ENCODE data around the gene VWF.

- TF ChIP-seq CTCF (CRISPR knock-in tag; IDR thresholded peaks at IDR 0.05) (no peak), TMF1 (CRISPR knock-in tag; IDR thresholded peaks at IDR 0.05; ENCODE audit: low read depth) (no peak), CHD2 (IDR thresholded peaks at IDR 0.05; ENCODE audit: low read depth, low read length) (no peak), BRF2 (CRISPR knock-in tag; IDR thresholded peaks at IDR 0.05) (no peak), ZFP36 (IDR thresholded peaks at IDR 0.05; ENCODE audit: borderline replicate concordance, low read depth, low read length, partially characterized antibody) (no peak), SRF (IDR thresholded peaks at IDR 0.05; ENCODE audit: low read depth, low read length) (no peak), ZBTB40 (IDR thresholded peaks at IDR 0.05) (no peak), ZBTB40 (CRISPR knock-in tag; IDR thresholded peaks at IDR 0.05) (no peak), BCL3 (CRISPR knock-in tag; IDR thresholded peaks at IDR 0.05) (no peak), KAT8 (CRISPR knock-in tag; IDR thresholded peaks at IDR 0.05) (no peak), EZH2 (conservative IDR thresholded peaks at IDR 0.05; ENCODE audit: low read depth, low read length) (no peak), NFIC (IDR thresholded peaks at IDR 0.05; ENCODE audit: low read length) (no peak), GMEB2 (CRISPR knock-in tag; IDR thresholded peaks at IDR 0.05; ENCODE audit: low read depth) (no peak)
Observed at GRCh38 chr12:6082613-6083012, 41.9 kb downstream of the VWF start.

Data from HepG2 (cell line).